MCF 10A (cell line): Measurements from ENCODE around the gene S100A4. TPM values are rescaled to one million over a fixed set of nuclear protein-coding genes. Genes with fewer than 3 reads are reported as not detected.

Source experiments
- BruUV-seq: library from RNA; stranded (reverse); fragments of 400-500 nt; replicated peaks from 2 replicates; lab custom pipeline; 2021; lab: Mats Ljungman, UMichigan
- CTCF ChIA-PET: fragments of 300-600 bp; sonication (Branson Sonifier 250); formaldehyde crosslinking; extraction: SDS; loops from one replicate; lab custom pipeline; 2021; ENCODE audit warnings: antibody characterized with exemption, inconsistent platforms; lab: Yijun Ruan, JAX
- POLR2A ChIA-PET: fragments of 300-600, 350-650 bp; sonication (Branson Sonifier 250); formaldehyde crosslinking; extraction: SDS; loops from one replicate; lab custom pipeline; 2020; ENCODE audit warnings: antibody characterized with exemption, inconsistent platforms; lab: Yijun Ruan, JAX
- DNase-seq: peaks from one replicate; pipeline ENCODE4 v3.0.0-alpha.2; 2018; ENCODE audit not compliant: unreplicated experiment
- H3K27ac Mint-ChIP-seq: one replicate; pipeline ENCODE4 v1.8.0; 2022; ENCODE audit warnings: mild to moderate bottlenecking, low read depth, mixed read lengths; ENCODE audit not compliant: unreplicated experiment
- H3K27me3 Mint-ChIP-seq: one replicate; pipeline ENCODE4 v1.8.0; 2022; ENCODE audit warnings: mixed read lengths; ENCODE audit not compliant: insufficient read depth, unreplicated experiment
- H3K36me3 Mint-ChIP-seq: one replicate; pipeline ENCODE4 v1.8.0; 2022; ENCODE audit warnings: mild to moderate bottlenecking, moderate library complexity, mixed read lengths; ENCODE audit not compliant: insufficient read depth, unreplicated experiment
- H3K4me1 Mint-ChIP-seq: one replicate; pipeline ENCODE4 v1.8.0; 2022; ENCODE audit warnings: mixed read lengths; ENCODE audit not compliant: insufficient read depth, unreplicated experiment
- H3K4me3 Mint-ChIP-seq: one replicate; pipeline ENCODE4 v1.8.0; 2022; ENCODE audit warnings: mild to moderate bottlenecking, moderate library complexity, mixed read lengths; ENCODE audit not compliant: unreplicated experiment
- H3K9me3 Mint-ChIP-seq: one replicate; pipeline ENCODE4 v1.8.0; 2022; ENCODE audit warnings: mixed read lengths; ENCODE audit not compliant: unreplicated experiment
- intact Hi-C: fragments of 100-400 bp; cut with micrococcal nuclease; formaldehyde crosslinking; loops from 2 replicates; pipeline ENCODE4 v1.14.1; 2022
- total RNA-seq: library from RNA; stranded (reverse); gene quantifications from 2 replicates; pipeline ENCODE4 v1.2.3, GENCODE V29; 2022
- TF ChIP-seq, protein P1 (sequence below): fragments of 200-600 bp; IDR thresholded peaks from one replicate; pipeline ENCODE4 v1.8.0; 2022; ENCODE audit warnings: antibody characterized with exemption, mild to moderate bottlenecking; ENCODE audit not compliant: unreplicated experiment

Gene S100A4
- total RNA-seq, 1 experiment from 2014 or later, result 60.7 TPM

GRCh38 chr1:153507926-153508583 lies 37.6 kb downstream of the S100A4 start:
- CTCF ChIA-PET, result interaction anchor here (0.6 to 31.7 kb wide), 15 partner anchors 13 to 240 kb away, joined by 3 to 1438 read pairs (median 5); partner anchors contain the start of genes PGLYRP4, S100A12, S100A14 and S100A16
- POLR2A ChIA-PET, result interaction anchor here (0.6 to 22.5 kb wide), 10 partner anchors 12 to 482 kb away, joined by 3 to 780 read pairs (median 4); partner anchors contain the start of genes CHTOP, RPS27, S100A2 and S100A5
- no peaks in the 10 kb centered on the region for H3K9me3 Mint-ChIP-seq

GRCh38 chr1:153506831-153507413 lies 38.7 kb downstream of the S100A4 start:
- no TSS peak for BruUV-seq
- intact Hi-C loops, result no loop called here
- Mint-ChIP-seq H3K36me3 (no peaks in the 10 kb centered on the region), H3K27me3 (no peaks in the 10 kb centered on the region), H3K4me3 (no peak overlapping the region), H3K27ac (peak overlapping the region; percentile 4), H3K9me3 (no peaks in the 10 kb centered on the region), H3K4me1 (peaks cover 43% of the 10 kb centered on the region)
- DNase-seq, result peak; percentile 90
- TF ChIP-seq, protein P1, sequence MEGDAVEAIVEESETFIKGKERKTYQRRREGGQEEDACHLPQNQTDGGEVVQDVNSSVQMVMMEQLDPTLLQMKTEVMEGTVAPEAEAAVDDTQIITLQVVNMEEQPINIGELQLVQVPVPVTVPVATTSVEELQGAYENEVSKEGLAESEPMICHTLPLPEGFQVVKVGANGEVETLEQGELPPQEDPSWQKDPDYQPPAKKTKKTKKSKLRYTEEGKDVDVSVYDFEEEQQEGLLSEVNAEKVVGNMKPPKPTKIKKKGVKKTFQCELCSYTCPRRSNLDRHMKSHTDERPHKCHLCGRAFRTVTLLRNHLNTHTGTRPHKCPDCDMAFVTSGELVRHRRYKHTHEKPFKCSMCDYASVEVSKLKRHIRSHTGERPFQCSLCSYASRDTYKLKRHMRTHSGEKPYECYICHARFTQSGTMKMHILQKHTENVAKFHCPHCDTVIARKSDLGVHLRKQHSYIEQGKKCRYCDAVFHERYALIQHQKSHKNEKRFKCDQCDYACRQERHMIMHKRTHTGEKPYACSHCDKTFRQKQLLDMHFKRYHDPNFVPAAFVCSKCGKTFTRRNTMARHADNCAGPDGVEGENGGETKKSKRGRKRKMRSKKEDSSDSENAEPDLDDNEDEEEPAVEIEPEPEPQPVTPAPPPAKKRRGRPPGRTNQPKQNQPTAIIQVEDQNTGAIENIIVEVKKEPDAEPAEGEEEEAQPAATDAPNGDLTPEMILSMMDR, result no peak
- ChIA-PET POLR2A (interaction anchor here (0.6 to 22.5 kb wide), 15 partner anchors 9 to 1878 kb away, joined by 3 to 780 read pairs (median 3); partner anchors contain the start of genes ILF2, S100A14, S100A16 and S100A2), CTCF (interaction anchor here (0.6 to 31.7 kb wide), 15 partner anchors 9 to 241 kb away, joined by 3 to 1438 read pairs (median 5); partner anchors contain the start of genes NPR1, PGLYRP4, S100A14 and S100A16)

More at GRCh38 chr1:153507926-153508583, 37.6 kb downstream of the S100A4 start:
- H3K4me3 Mint-ChIP-seq, result no peak overlapping the region
- intact Hi-C loops, result no loop called here
- TF ChIP-seq, protein P1, result no peak
- BruUV-seq, result no TSS peak
- no peak for DNase-seq
- peaks cover 54% of the 10 kb centered on the region for H3K4me1 Mint-ChIP-seq
- no peaks in the 10 kb centered on the region for H3K27me3 Mint-ChIP-seq
- H3K27ac Mint-ChIP-seq, result no peak overlapping the region
- no peaks in the 10 kb centered on the region for H3K36me3 Mint-ChIP-seq

GRCh38 chr1:153506386-153506785 lies 39.2 kb downstream of the S100A4 start:
- no peak for DNase-seq
- POLR2A ChIA-PET, result interaction anchor here (0.6 to 22.5 kb wide), 13 partner anchors 9 to 172 kb away, joined by 3 to 780 read pairs (median 4); partner anchors contain the start of genes ILF2, S100A14, S100A16 and S100A2
- BruUV-seq, result no TSS peak
- peaks cover 40% of the 10 kb centered on the region for H3K4me1 Mint-ChIP-seq
- no peaks in the 10 kb centered on the region for H3K9me3 Mint-ChIP-seq
- no peak overlapping the region for H3K4me3 Mint-ChIP-seq
- TF ChIP-seq, protein P1, result no peak
- no peaks in the 10 kb centered on the region for H3K27me3 Mint-ChIP-seq
- peak overlapping the region; percentile 4 for H3K27ac Mint-ChIP-seq
- no peaks in the 10 kb centered on the region for H3K36me3 Mint-ChIP-seq
- intact Hi-C loops, result no loop called here
- CTCF ChIA-PET, result interaction anchor here (0.6 to 31.7 kb wide), 12 partner anchors 9 to 295 kb away, joined by 3 to 1438 read pairs (median 4); partner anchors contain the start of genes NPR1, PGLYRP4, S100A14 and S100A16

- Mint-ChIP-seq H3K27me3 (no peaks in the 10 kb centered on the region), H3K36me3 (no peaks in the 10 kb centered on the region), H3K9me3 (no peaks in the 10 kb centered on the region), H3K4me3 (no peak overlapping the region), H3K27ac (no peak overlapping the region), H3K4me1 (peaks cover 32% of the 10 kb centered on the region)
- intact Hi-C loops, result no loop called here
- no TSS peak for BruUV-seq
- DNase-seq, result no peak
- POLR2A ChIA-PET, result interaction anchor here (0.8 to 1.5 kb wide), 3 partner anchors 11 to 148 kb away, joined by 4 to 6 read pairs (median 4); partner anchors contain the start of gene S100A9
- CTCF ChIA-PET, result interaction anchor here (0.6 to 31.7 kb wide), 7 partner anchors 10 to 296 kb away, joined by 3 to 1438 read pairs (median 5); partner anchors contain the start of genes PGLYRP4, S100A6 and S100A9
- TF ChIP-seq, protein P1, result no peak
These were observed 40.0 kb downstream of the S100A4 start for GRCh38 chr1:153505576-153505975.
